HG03342 (cell line): ENCODE results near the gene CCDC90B.
"Not testable (repeated sequence)": the region's sequence is repeated elsewhere in the genome, so short reads cannot be mapped to it uniquely, and the experiment has no call there.

Experiments used
- ATAC-seq: cut with Tn5 transposase; IDR thresholded peaks from one replicate; pipeline ENCODE4 v1.9.1; 2021; ENCODE audit warnings: mild to moderate bottlenecking, moderate library complexity; ENCODE audit not compliant: unreplicated experiment

CCDC90B gene

GRCh38 chr11:83285771-83286528 is at the start of gene CCDC90B:
Gene CCDC90B, minus strand, starts transcription at chr11:83286367. Its CDS starts 395 bp downstream, at chr11:83285972.
- ATAC-seq = peak; percentile 87

- ATAC-seq = no peak
Measured at GRCh38 chr11:83335446-83336070, 49.4 kb upstream of the CCDC90B start.

GRCh38 chr11:83330303-83330702 is 44.1 kb upstream of the CCDC90B start:
- no peak for ATAC-seq

- no peak for ATAC-seq
Measured at GRCh38 chr11:83326326-83326725, 40.2 kb upstream of the CCDC90B start.

- no peak for ATAC-seq
Measured at GRCh38 chr11:83319346-83319745, 33.2 kb upstream of the CCDC90B start.

- ATAC-seq = no peak
Measured at GRCh38 chr11:83318931-83319330, 32.8 kb upstream of the CCDC90B start.

GRCh38 chr11:83317757-83318690 is 31.9 kb upstream of the CCDC90B start:
- ATAC-seq = no peak

- not testable (repeated sequence) for ATAC-seq
Measured at GRCh38 chr11:83316897-83317268, 30.7 kb upstream of the CCDC90B start.

- ATAC-seq = not testable (repeated sequence)
Measured at GRCh38 chr11:83316143-83316896, 30.2 kb upstream of the CCDC90B start.

GRCh38 chr11:83312430-83312829 is 26.3 kb upstream of the CCDC90B start:
- ATAC-seq = no peak

- ATAC-seq = no peak
Measured at GRCh38 chr11:83311701-83312100, 25.5 kb upstream of the CCDC90B start.

- no peak for ATAC-seq
Measured at GRCh38 chr11:83310718-83311117, 24.6 kb upstream of the CCDC90B start.

GRCh38 chr11:83308536-83308935 is 22.4 kb upstream of the CCDC90B start:
- ATAC-seq = not testable (repeated sequence)

GRCh38 chr11:83306200-83307080 is 20.3 kb upstream of the CCDC90B start:
- no peak for ATAC-seq

- ATAC-seq = no peak
Measured at GRCh38 chr11:83303316-83303715, 17.1 kb upstream of the CCDC90B start.

- no peak for ATAC-seq
Measured at GRCh38 chr11:83302151-83302550, 16.0 kb upstream of the CCDC90B start.

- ATAC-seq = no peak
Measured at GRCh38 chr11:83299681-83300080, 13.5 kb upstream of the CCDC90B start.

- no peak for ATAC-seq
Measured at GRCh38 chr11:83294208-83294607, 8.0 kb upstream of the CCDC90B start.

- ATAC-seq = no peak
Measured at GRCh38 chr11:83293457-83293774, 7.2 kb upstream of the CCDC90B start.
